ENCODE measurements around the gene MEAF6. TPM values are rescaled to one million over a fixed set of nuclear protein-coding genes. Genes with fewer than 3 reads are reported as not detected.
"Not testable (repeated sequence)": the region's sequence is repeated elsewhere in the genome, so short reads cannot be mapped to it uniquely, and the experiment has no call there.

The MEAF6 gene
- 12.3 TPM for total RNA-seq

DNA sequence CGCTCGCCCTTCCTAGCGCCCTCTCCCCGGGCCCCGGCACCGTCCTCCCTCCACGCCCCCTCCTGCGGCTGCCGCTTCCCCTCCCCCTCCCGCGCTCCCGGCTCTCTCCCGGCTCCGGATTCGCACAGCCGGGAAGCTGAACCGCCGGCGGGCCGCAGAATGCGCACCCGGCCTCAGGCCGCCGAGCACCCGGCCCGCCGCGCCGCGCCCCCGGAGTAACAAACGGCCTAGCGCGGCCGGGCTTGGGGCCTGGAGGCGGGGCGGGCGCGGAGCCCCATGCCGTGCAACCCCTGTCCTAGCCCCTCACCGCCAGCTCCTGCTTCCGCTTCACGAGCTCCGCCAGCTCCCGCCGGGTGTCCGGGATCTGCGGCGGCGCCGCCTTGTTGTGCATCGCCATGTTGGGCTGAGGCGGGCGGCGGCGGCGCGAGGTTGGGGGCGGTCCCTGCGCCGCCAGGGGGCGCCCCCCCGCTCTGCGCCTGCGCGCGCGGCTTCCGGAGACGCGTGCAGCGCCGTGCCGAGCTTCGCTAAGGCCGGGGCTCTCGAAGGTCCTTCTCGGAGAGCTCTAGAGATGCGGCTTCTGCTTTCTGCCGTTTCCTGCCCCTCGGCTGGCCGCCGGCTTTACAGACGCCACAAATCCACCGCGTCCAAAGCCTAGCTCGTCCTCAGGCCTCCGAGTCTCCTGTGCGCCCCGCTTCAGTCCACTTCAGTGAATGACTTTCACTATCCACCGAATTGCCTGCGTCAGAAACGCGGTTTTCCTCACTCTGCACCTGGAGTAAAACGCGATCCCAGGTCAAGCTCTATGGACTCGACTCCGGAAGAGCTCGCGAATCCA lies at the start of gene MEAF6:
MEAF6 (minus strand) TSS at position 417 of the 835 bp plus-strand sequence; CDS start at position 397, 20 bp downstream.
- Histone ChIP-seq H3K4me1 (peaks cover 8 to 24% of the 10 kb centered on the region in 2 donors), H3K36me3 (peaks cover 6 to 10% of the 10 kb centered on the region in 2 donors), H3K27me3 (no peaks in the 10 kb centered on the region), H3K4me3 (peak within 1 kb of the TSS; percentile 92 to 99), H3K27ac (peak within 1 kb of the TSS; percentile 92 to 99), H3K9me3 (no peaks in the 10 kb centered on the region)
- TF ChIP-seq, protein P1, sequence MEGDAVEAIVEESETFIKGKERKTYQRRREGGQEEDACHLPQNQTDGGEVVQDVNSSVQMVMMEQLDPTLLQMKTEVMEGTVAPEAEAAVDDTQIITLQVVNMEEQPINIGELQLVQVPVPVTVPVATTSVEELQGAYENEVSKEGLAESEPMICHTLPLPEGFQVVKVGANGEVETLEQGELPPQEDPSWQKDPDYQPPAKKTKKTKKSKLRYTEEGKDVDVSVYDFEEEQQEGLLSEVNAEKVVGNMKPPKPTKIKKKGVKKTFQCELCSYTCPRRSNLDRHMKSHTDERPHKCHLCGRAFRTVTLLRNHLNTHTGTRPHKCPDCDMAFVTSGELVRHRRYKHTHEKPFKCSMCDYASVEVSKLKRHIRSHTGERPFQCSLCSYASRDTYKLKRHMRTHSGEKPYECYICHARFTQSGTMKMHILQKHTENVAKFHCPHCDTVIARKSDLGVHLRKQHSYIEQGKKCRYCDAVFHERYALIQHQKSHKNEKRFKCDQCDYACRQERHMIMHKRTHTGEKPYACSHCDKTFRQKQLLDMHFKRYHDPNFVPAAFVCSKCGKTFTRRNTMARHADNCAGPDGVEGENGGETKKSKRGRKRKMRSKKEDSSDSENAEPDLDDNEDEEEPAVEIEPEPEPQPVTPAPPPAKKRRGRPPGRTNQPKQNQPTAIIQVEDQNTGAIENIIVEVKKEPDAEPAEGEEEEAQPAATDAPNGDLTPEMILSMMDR (IDR thresholded peaks at IDR 0.05): peak; percentile 20 to 84 (median 48)
- intact Hi-C loops (cut with DNase I): loop anchor here (1.0 to 5.0 kb wide), 5 partner anchors 20 to 178 kb away; partner anchors contain the start of genes CDCA8, DNALI1 and GNL2
- peak; percentile 12 to 91 for DNase-seq (ENCODE audit: low spot score in 2 of 2)

DNA sequence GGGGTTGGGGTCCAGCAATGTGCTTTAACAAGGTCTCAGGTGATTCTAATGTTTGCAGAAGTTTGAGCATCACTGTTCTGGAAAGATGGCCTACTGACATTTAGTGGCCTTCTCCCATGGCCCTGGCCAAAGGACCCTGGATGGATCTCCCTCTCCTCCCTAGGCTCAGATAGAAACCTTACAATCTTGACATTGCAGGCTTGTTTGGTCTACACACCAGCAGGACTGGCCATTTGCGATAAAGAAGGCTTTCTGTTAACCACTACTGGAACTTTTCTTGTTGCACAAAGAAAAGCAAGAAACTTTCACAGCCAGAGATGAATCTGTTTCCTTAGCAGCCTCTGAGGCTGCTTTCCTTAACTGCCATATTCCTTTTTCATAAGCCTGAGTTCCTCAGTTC lies 48.4 kb upstream of the MEAF6 start:
- H3K27ac ChIP-seq: no peak overlapping the region
- H3K27me3 ChIP-seq: no peaks in the 10 kb centered on the region
- TF ChIP-seq, protein P1 (IDR thresholded peaks at IDR 0.05): no peak
- H3K36me3 ChIP-seq: peaks cover 24 to 34% of the 10 kb centered on the region in 2 donors
- H3K4me3 ChIP-seq: no peak overlapping the region
- no peak for DNase-seq (ENCODE audit: low spot score in 2 of 2)
- H3K9me3 ChIP-seq: no peaks in the 10 kb centered on the region
- H3K4me1 ChIP-seq: no peaks in the 10 kb centered on the region
- intact Hi-C loops (cut with DNase I): no loop called here

DNA sequence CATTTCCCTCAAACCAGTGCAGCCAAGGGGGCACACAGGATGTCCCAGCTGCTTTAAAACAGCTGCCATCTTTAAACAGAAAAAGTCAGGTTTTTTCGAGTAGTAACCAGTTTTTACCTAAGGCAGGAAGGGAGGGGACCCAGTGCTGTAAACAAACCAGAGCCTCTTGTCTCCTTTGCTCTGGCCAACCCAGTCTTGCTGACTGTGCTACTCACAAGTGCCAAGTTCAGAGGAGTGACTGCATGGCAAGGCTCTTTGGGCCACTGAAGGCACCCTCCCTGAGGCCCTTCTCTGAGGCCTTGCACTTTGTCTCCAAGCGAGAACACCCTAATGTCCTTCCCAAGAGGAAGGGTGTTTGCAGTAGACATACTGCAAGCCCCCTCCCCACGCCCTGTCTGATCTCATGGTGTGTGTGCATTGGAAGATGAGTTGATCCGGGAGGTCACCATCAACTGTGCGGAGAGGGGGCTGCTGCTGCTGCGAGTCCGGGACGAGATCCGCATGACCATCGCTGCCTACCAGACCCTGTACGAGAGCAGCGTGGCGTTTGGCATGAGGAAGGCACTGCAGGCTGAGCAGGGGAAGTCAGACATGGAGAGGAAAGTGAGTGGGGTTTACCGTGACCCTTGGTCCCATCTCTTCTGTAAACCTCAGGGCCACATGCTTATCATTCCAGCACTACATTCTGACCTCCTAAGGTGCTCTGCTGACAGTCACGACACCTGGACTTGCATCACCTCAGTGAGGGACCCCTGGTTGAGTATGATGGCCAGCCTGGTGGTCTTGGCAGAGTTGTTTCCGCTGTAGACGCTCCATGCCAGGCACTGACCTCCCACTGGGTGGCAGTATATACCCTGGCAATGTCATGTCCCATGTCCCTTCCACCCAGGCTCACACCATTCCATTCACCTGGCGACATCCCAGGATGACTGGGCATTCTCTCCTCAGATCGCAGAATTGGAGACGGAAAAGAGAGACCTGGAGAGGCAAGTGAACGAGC lies 46.9 kb upstream of the MEAF6 start:
- TF ChIP-seq, protein P1 (IDR thresholded peaks at IDR 0.05): peak; percentile 16 to 38 (median 27)
- no peak for DNase-seq (ENCODE audit: low spot score in 2 of 2)
- peaks cover 0 to 9% of the 10 kb centered on the region in 2 donors for H3K4me1 ChIP-seq
- H3K36me3 ChIP-seq: peaks cover 11 to 19% of the 10 kb centered on the region in 2 donors
- H3K9me3 ChIP-seq: no peaks in the 10 kb centered on the region
- intact Hi-C loops (cut with DNase I): no loop called here
- no peak overlapping the region for H3K27ac ChIP-seq
- H3K4me3 ChIP-seq: no peak overlapping the region
- H3K27me3 ChIP-seq: no peaks in the 10 kb centered on the region

DNA sequence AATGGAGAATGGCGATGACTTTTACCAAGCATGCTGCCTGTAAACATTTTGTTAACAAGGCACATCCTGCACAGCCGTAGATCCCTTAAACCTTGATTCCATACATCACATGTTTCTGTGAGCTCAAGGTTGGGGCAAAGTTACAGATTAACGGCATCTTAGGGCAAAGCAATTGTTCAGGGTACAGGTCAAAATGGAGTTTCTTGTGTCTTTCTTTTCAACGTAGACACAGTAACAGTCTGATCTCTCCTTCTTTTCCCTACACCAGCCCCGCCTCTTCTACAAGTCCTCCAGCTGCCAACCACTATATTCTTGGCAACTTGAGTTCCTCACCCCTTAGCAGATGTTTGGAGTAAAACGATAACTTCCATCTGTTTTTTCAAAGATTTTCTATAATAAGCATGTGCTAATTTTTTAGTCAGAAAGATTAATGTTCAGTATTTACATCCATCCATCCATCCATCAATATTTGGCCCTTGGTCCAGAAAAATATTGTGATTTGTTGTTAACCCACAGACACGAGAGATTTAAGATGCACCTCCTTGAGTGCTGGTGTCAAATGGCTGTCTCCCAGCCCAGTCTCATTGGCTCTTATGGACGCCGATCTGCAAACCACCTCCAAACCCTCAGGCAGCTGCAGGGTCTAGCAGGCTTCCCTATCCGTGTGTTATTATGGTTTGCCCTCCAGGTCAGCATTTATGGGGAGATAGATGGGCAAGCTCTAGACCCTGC lies 46.0 kb upstream of the MEAF6 start:
- Histone ChIP-seq H3K4me1 (peaks cover 0 to 11% of the 10 kb centered on the region in 2 donors), H3K36me3 (peaks cover 5 to 10% of the 10 kb centered on the region in 2 donors), H3K27ac (no peak overlapping the region), H3K4me3 (no peak overlapping the region), H3K27me3 (no peaks in the 10 kb centered on the region), H3K9me3 (no peaks in the 10 kb centered on the region)
- intact Hi-C loops (cut with DNase I): no loop called here
- TF ChIP-seq, protein P1 (IDR thresholded peaks at IDR 0.05): no peak
- no peak for DNase-seq (ENCODE audit: low spot score in 2 of 2)

DNA sequence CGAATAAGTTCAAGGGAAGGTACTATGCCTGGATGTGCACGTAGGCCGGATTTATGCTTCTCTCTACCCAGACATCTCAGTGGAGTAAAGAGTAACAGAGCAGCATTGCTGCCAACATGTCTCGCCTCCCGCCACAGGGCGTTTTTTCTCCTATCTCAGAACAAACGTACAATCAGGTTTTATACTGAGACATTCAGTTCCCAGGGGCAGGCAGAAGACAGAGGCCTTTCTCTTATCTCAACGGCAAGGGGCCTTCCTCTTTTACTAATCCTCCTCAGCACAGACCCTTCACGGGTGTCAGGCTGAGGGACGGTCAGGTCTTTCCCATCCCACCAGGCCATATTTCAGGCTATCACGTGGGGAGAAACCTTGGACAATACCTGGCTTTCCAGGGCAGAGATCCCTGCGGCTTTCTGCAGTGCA lies 45.4 kb upstream of the MEAF6 start:
- intact Hi-C loops (cut with DNase I): loop anchor here (5.0 to 10.0 kb wide), 3 partner anchors 88 to 455 kb away; partner anchors contain the start of genes CDCA8, UTP11 and ZC3H12A
- H3K4me3 ChIP-seq; DNase-seq (ENCODE audit: low spot score in 2 of 2); H3K27ac ChIP-seq; H3K36me3 ChIP-seq; H3K27me3 ChIP-seq; H3K9me3 ChIP-seq: not testable (repeated sequence)
- H3K4me1 ChIP-seq: peaks cover 0 to 11% of the 10 kb centered on the region in 2 donors
